Fibroblast of lung (primary cell): ENCODE data around the gene PABPN1L.

ENCODE experiments used
- CTCF ChIP-seq, 2 donors: IDR thresholded peaks in 1 of 2; conservative IDR thresholded peaks in 1 of 2; 1 replicate in 1 of 2; 2 replicates in 1 of 2; pipeline ENCODE4 v1.5.1; 2011 to 2012; ENCODE audit warnings: low read length in 2 of 2, control low read depth in 1 of 2, inconsistent platforms in 1 of 2, low read depth in 1 of 2, mild to moderate bottlenecking in 1 of 2
- EZH2 ChIP-seq: IDR thresholded peaks from 2 replicates; pipeline ENCODE4 v1.5.1; 2012; ENCODE audit warnings: low read length, control low read depth, mild to moderate bottlenecking; ENCODE audit errors: missing control alignments

GRCh38 chr16:88819126-88819525 is 47.3 kb downstream of the PABPN1L start:
- no peak for TF ChIP-seq CTCF (conservative IDR thresholded peaks at IDR 0.05 in 1 of 2, IDR thresholded peaks at IDR 0.05 in 1 of 2; ENCODE audit: low read depth in 1 of 2, low read length in 2 of 2)
- no peak for TF ChIP-seq EZH2
